Calu3 (cell line): Measurements from ENCODE around the gene GNB1L. TPM values are rescaled to one million over a fixed set of nuclear protein-coding genes. Genes with fewer than 3 reads are reported as not detected.

ENCODE experiments used
- BruUV-seq: library from RNA; stranded (reverse); fragments of 400-500 nt; replicated peaks from 2 replicates; lab custom pipeline; 2021; lab: Mats Ljungman, UMichigan
- CTCF ChIA-PET: fragments of 300-600 bp; sonication (Branson Sonifier 250); formaldehyde crosslinking; loops from one replicate; lab custom pipeline; 2022; ENCODE audit warnings: antibody characterized with exemption; lab: Charles Lee
- DNase-seq: peaks from one replicate; pipeline ENCODE4 v3.0.0; 2022
- H3K27ac Mint-ChIP-seq: one replicate; pipeline ENCODE4 v1.8.0; 2022; ENCODE audit warnings: mixed read lengths; ENCODE audit not compliant: unreplicated experiment
- H3K27me3 Mint-ChIP-seq: one replicate; pipeline ENCODE4 v1.8.0; 2022; ENCODE audit warnings: mixed read lengths; ENCODE audit not compliant: unreplicated experiment
- H3K36me3 Mint-ChIP-seq: one replicate; pipeline ENCODE4 v1.8.0; 2022; ENCODE audit warnings: mild to moderate bottlenecking, moderate library complexity, mixed read lengths; ENCODE audit not compliant: insufficient read depth, unreplicated experiment
- H3K4me1 Mint-ChIP-seq: one replicate; pipeline ENCODE4 v1.8.0; 2022; ENCODE audit warnings: mild to moderate bottlenecking, low read depth, mixed read lengths; ENCODE audit not compliant: unreplicated experiment
- H3K4me3 Mint-ChIP-seq: one replicate; pipeline ENCODE4 v1.8.0; 2022; ENCODE audit warnings: mild to moderate bottlenecking, low read depth, moderate library complexity, mixed read lengths; ENCODE audit not compliant: unreplicated experiment
- H3K9me3 Mint-ChIP-seq: one replicate; pipeline ENCODE4 v1.8.0; 2022; ENCODE audit warnings: low read depth, mixed read lengths; ENCODE audit not compliant: unreplicated experiment
- intact Hi-C: fragments of 100-400 bp; cut with micrococcal nuclease; formaldehyde crosslinking; loops from one replicate; pipeline ENCODE4 v1.10.0; 2022; ENCODE audit not compliant: unreplicated experiment
- total RNA-seq: library from RNA; stranded (reverse); gene quantifications from 2 replicates; pipeline ENCODE4 v1.2.3, GENCODE V29; 2022
- TF ChIP-seq, protein P1 (sequence below): fragments of 200-600 bp; IDR thresholded peaks from one replicate; pipeline ENCODE4 v1.8.0; 2022; ENCODE audit warnings: antibody characterized with exemption; ENCODE audit not compliant: unreplicated experiment

Gene GNB1L
- total RNA-seq, 1 experiment from 2014 or later = 13.0 TPM

- Mint-ChIP-seq H3K27me3 (peaks cover 44% of the 10 kb centered on the region), H3K4me1 (peaks cover 10% of the 10 kb centered on the region), H3K4me3 (no peak overlapping the region), H3K36me3 (no peaks in the 10 kb centered on the region), H3K27ac (no peak overlapping the region), H3K9me3 (no peaks in the 10 kb centered on the region)
- TF ChIP-seq, protein P1, sequence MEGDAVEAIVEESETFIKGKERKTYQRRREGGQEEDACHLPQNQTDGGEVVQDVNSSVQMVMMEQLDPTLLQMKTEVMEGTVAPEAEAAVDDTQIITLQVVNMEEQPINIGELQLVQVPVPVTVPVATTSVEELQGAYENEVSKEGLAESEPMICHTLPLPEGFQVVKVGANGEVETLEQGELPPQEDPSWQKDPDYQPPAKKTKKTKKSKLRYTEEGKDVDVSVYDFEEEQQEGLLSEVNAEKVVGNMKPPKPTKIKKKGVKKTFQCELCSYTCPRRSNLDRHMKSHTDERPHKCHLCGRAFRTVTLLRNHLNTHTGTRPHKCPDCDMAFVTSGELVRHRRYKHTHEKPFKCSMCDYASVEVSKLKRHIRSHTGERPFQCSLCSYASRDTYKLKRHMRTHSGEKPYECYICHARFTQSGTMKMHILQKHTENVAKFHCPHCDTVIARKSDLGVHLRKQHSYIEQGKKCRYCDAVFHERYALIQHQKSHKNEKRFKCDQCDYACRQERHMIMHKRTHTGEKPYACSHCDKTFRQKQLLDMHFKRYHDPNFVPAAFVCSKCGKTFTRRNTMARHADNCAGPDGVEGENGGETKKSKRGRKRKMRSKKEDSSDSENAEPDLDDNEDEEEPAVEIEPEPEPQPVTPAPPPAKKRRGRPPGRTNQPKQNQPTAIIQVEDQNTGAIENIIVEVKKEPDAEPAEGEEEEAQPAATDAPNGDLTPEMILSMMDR = no peak
- DNase-seq = no peak
- intact Hi-C loops = no loop called here
- CTCF ChIA-PET = interaction anchor here (0.6 kb wide), 1 partner anchor 10 kb away, joined by 3 read pairs; no protein-coding TSS in a partner anchor
- no TSS peak for BruUV-seq
Observed at GRCh38 chr22:19775496-19776325, 79.0 kb downstream of the GNB1L start.

GRCh38 chr22:19774628-19775027 lies 80.0 kb downstream of the GNB1L start:
- TF ChIP-seq, protein P1 = no peak
- H3K27me3 Mint-ChIP-seq = peaks cover 55% of the 10 kb centered on the region
- intact Hi-C loops = no loop called here
- H3K4me1 Mint-ChIP-seq = peaks cover under 1% of the 10 kb centered on the region
- H3K4me3 Mint-ChIP-seq = no peak overlapping the region
- H3K36me3 Mint-ChIP-seq = no peaks in the 10 kb centered on the region
- BruUV-seq = no TSS peak
- CTCF ChIA-PET = no interaction called here
- DNase-seq = no peak
- no peak overlapping the region for H3K27ac Mint-ChIP-seq
- no peaks in the 10 kb centered on the region for H3K9me3 Mint-ChIP-seq

DNA sequence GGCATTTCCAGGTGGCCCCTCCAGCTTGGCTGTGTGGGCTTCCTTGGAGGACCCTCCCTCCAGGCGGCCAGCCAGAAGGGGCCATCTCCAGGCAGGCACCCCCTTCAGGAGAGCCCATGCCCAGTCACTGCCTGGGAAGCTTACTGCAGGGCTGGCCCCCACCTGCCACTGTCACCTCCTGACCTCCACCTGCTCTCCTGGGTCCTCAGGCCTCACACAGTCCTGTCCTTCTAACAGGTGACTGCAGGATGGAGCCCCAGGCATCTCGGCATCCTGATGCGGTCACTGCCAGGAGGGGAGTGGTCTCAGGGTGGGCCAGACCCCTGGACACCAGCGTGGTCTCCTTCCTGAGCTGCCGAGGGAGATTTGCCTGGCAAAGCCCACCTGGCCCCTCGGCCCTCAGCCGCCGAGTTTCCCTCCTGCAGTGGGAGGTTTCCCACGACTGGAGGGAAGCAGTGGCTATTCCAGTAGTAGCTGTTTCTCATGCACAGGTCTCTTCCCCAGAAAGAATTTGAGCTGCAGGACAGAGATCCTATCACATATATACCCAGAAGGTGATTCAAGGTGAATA lies 81.1 kb downstream of the GNB1L start:
- CTCF ChIA-PET = interaction anchor here (1.2 to 1.5 kb wide), 2 partner anchors 9 to 17 kb away, joined by 3 read pairs; no protein-coding TSS in a partner anchor
- DNase-seq = no peak
- H3K27ac Mint-ChIP-seq = no peak overlapping the region
- TF ChIP-seq, protein P1 = no peak
- H3K4me3 Mint-ChIP-seq = no peak overlapping the region
- H3K9me3 Mint-ChIP-seq = no peaks in the 10 kb centered on the region
- H3K27me3 Mint-ChIP-seq = peaks cover 64% of the 10 kb centered on the region
- no peaks in the 10 kb centered on the region for H3K4me1 Mint-ChIP-seq
- BruUV-seq = no TSS peak
- intact Hi-C loops = no loop called here
- H3K36me3 Mint-ChIP-seq = no peaks in the 10 kb centered on the region

GRCh38 chr22:19772673-19773469 lies 81.8 kb downstream of the GNB1L start:
- CTCF ChIA-PET = interaction anchor here (1.2 to 1.5 kb wide), 2 partner anchors 8 to 16 kb away, joined by 3 read pairs; no protein-coding TSS in a partner anchor
- no peaks in the 10 kb centered on the region for H3K9me3 Mint-ChIP-seq

More at GRCh38 chr22:19772673-19773469, 81.8 kb downstream of the GNB1L start:
- DNase-seq = no peak
- TF ChIP-seq, protein P1 = no peak
- intact Hi-C loops = no loop called here
- no TSS peak for BruUV-seq
- no peaks in the 10 kb centered on the region for H3K36me3 Mint-ChIP-seq
- H3K27ac Mint-ChIP-seq = no peak overlapping the region
- H3K27me3 Mint-ChIP-seq = peaks cover 67% of the 10 kb centered on the region
- H3K4me3 Mint-ChIP-seq = no peak overlapping the region
- no peaks in the 10 kb centered on the region for H3K4me1 Mint-ChIP-seq
